Calu3 (cell line): ENCODE data around the gene GRN. TPM values are rescaled to one million over a fixed set of nuclear protein-coding genes. Genes with fewer than 3 reads are reported as not detected.

Source experiments
- BruUV-seq: library from RNA; stranded (reverse); fragments of 400-500 nt; replicated peaks from 2 replicates; lab custom pipeline; 2021; lab: Mats Ljungman, UMichigan
- CTCF ChIA-PET: fragments of 300-600 bp; sonication (Branson Sonifier 250); formaldehyde crosslinking; loops from one replicate; lab custom pipeline; 2022; ENCODE audit warnings: antibody characterized with exemption; lab: Charles Lee
- DNase-seq: peaks from one replicate; pipeline ENCODE4 v3.0.0; 2022
- H3K27ac Mint-ChIP-seq: one replicate; pipeline ENCODE4 v1.8.0; 2022; ENCODE audit warnings: mixed read lengths; ENCODE audit not compliant: unreplicated experiment
- H3K27me3 Mint-ChIP-seq: one replicate; pipeline ENCODE4 v1.8.0; 2022; ENCODE audit warnings: mixed read lengths; ENCODE audit not compliant: unreplicated experiment
- H3K36me3 Mint-ChIP-seq: one replicate; pipeline ENCODE4 v1.8.0; 2022; ENCODE audit warnings: mild to moderate bottlenecking, moderate library complexity, mixed read lengths; ENCODE audit not compliant: insufficient read depth, unreplicated experiment
- H3K4me1 Mint-ChIP-seq: one replicate; pipeline ENCODE4 v1.8.0; 2022; ENCODE audit warnings: mild to moderate bottlenecking, low read depth, mixed read lengths; ENCODE audit not compliant: unreplicated experiment
- H3K4me3 Mint-ChIP-seq: one replicate; pipeline ENCODE4 v1.8.0; 2022; ENCODE audit warnings: mild to moderate bottlenecking, low read depth, moderate library complexity, mixed read lengths; ENCODE audit not compliant: unreplicated experiment
- H3K9me3 Mint-ChIP-seq: one replicate; pipeline ENCODE4 v1.8.0; 2022; ENCODE audit warnings: low read depth, mixed read lengths; ENCODE audit not compliant: unreplicated experiment
- CTCF ChIP-seq: fragments of 200-600 bp; IDR thresholded peaks from one replicate; pipeline ENCODE4 v1.8.0; 2022; ENCODE audit warnings: antibody characterized with exemption; ENCODE audit not compliant: unreplicated experiment
- intact Hi-C: fragments of 100-400 bp; cut with micrococcal nuclease; formaldehyde crosslinking; loops from one replicate; pipeline ENCODE4 v1.10.0; 2022; ENCODE audit not compliant: unreplicated experiment
- total RNA-seq: library from RNA; stranded (reverse); gene quantifications from 2 replicates; pipeline ENCODE4 v1.2.3, GENCODE V29; 2022

Gene GRN
- total RNA-seq, 1 experiment from 2014 or later, result 376 TPM

DNA sequence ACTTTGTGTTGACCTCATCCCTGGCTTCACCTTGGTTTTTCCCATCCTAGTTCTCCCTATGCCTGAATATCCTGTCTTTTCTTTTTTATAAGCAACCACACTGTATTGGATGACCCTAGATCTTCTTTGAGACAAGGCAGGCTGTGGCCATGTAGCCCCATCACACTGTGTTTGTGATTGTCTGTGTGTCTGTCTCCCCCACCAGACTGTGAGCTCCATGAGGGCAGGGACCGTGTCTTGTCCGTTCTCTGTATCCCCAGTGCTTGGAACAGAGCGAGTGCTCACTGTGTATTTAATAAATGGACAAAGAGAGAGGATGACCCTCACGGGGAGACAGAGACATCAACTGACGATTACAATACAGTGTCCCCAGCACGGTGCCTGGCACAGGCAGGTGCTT is 27.6 kb upstream of the GRN start:
- no peak for TF ChIP-seq CTCF
- peaks cover 60% of the 10 kb centered on the region for H3K27me3 Mint-ChIP-seq
- DNase-seq, result no peak
- no peak overlapping the region for H3K27ac Mint-ChIP-seq
- intact Hi-C loops, result no loop called here
- no peaks in the 10 kb centered on the region for H3K4me1 Mint-ChIP-seq
- no TSS peak for BruUV-seq
- CTCF ChIA-PET, result interaction anchor here (0.5 kb wide), 1 partner anchor 136 kb away, joined by 3 read pairs; no protein-coding TSS in a partner anchor
- H3K36me3 Mint-ChIP-seq, result peaks cover 33% of the 10 kb centered on the region
- no peaks in the 10 kb centered on the region for H3K9me3 Mint-ChIP-seq
- no peak overlapping the region for H3K4me3 Mint-ChIP-seq

DNA sequence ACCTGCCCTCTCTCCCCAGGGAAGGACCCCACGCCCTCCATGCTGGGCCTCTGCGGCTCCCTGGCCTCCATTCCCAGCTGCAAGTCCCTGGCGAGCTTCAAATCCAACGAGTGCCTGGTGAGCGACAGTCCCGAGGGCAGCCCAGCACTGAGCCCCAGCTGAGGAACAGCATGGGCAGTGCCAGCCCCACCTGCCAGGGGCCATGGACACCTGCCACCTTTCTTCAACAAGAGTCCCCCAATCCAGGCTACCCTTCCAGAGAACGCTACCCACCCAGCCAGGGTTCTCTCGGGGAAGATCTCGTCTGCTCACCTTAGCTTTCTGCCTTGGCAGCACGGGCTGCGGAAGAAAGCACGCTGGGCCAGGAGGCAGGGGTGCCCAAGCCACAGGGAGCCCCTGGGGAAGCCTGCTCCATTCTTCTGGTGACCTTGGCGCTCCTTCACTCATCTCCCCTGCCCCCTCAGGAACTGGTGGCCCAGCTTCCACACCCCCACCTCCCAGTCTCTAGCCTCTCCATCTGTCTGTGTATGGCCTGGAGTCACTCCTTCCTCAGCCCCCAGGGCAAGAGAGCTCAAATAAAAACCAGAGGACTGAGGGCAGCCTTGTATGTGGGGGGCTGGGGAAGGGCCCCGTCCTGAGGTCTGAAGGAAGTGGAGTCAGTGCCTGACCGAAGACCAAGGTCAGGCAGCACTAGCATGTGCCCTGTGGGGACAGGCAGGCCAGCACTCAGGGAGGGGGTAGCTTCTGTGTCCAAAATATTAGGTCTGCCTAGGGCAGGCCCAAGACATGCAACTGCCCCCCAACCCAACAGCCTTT is 26.8 kb upstream of the GRN start:
- peaks cover 52% of the 10 kb centered on the region for H3K27me3 Mint-ChIP-seq
- H3K9me3 Mint-ChIP-seq, result no peaks in the 10 kb centered on the region
- peaks cover 34% of the 10 kb centered on the region for H3K36me3 Mint-ChIP-seq
- H3K27ac Mint-ChIP-seq, result peak overlapping the region; percentile 50
- H3K4me3 Mint-ChIP-seq, result no peak overlapping the region
- no peak for DNase-seq
- intact Hi-C loops, result no loop called here
- TF ChIP-seq CTCF, result no peak
- no peaks in the 10 kb centered on the region for H3K4me1 Mint-ChIP-seq
- CTCF ChIA-PET, result no interaction called here
- no TSS peak for BruUV-seq

DNA sequence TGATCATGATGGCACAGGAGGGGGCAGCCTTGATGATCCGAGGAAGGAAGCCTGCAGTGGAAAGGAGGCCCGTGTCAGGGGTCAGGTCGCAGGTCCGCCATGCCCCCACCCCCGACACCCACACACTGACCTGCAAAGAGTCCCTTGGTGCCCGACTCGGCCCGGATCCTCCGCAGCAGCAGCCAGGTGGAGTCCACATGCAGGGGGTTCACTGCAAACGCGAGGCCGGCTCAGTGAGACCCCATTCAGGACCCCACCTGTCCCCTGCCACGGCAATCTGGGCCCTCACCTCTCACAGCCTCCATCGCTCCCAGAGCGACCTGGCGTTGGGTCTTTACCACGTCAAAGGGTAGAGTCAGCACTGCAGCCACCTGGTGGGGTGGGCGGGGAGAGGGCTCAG is 25.0 kb upstream of the GRN start:
- no TSS peak for BruUV-seq
- no peak for TF ChIP-seq CTCF
- no peak for DNase-seq
- Mint-ChIP-seq H3K27ac (no peak overlapping the region), H3K4me1 (peaks cover 2% of the 10 kb centered on the region), H3K9me3 (no peaks in the 10 kb centered on the region), H3K36me3 (peaks cover 52% of the 10 kb centered on the region), H3K4me3 (no peak overlapping the region), H3K27me3 (peaks cover 35% of the 10 kb centered on the region)
- intact Hi-C loops, result no loop called here
- CTCF ChIA-PET, result interaction anchor here (0.6 kb wide), 1 partner anchor 898 kb away, joined by 3 read pairs; no protein-coding TSS in a partner anchor

GRCh38 chr17:44321246-44322120 is 23.6 kb upstream of the GRN start:
- intact Hi-C loops, result no loop called here
- Mint-ChIP-seq H3K9me3 (no peaks in the 10 kb centered on the region), H3K27me3 (peaks cover 20% of the 10 kb centered on the region), H3K4me1 (peaks cover 7% of the 10 kb centered on the region), H3K27ac (no peak overlapping the region), H3K4me3 (no peak overlapping the region), H3K36me3 (peaks cover 61% of the 10 kb centered on the region)
- DNase-seq, result no peak
- TF ChIP-seq CTCF, result no peak
- CTCF ChIA-PET, result interaction anchor here (1.2 kb wide), 1 partner anchor 9 kb away, joined by 3 read pairs; no protein-coding TSS in a partner anchor
- BruUV-seq, result no TSS peak
